Ecto neural progenitor cell (in vitro differentiated cells): ENCODE measurements around the gene FOXD4L6.
"Not testable (repeated sequence)": the region's sequence is repeated elsewhere in the genome, so short reads cannot be mapped to it uniquely, and the experiment has no call there.

Experiments used
- DNase-seq: peaks from one replicate; pipeline ENCODE4 v3.0.0-alpha.2; 2018; ENCODE audit warnings: low spot score

FOXD4L6 gene

DNA sequence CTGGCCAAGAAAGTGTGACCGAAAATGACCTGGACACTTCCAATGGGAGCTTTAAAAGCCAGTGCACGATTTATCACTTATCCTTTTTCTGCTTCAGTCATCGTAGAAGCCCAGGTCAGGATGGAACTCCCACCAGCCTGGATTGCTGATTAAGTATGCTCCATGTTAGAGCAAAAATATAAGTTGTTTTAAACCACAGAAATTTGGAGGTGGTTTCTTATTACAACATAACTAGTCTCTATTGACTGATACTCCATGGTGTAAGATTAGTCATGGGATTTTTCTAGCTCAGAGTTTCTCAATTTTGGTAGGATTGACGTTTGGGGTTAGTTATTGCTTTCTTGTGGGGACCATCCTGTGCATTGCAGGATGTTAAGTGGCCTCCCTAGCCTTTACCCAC is 29.7 kb downstream of the FOXD4L6 start:
- not testable (repeated sequence) for DNase-seq

DNA sequence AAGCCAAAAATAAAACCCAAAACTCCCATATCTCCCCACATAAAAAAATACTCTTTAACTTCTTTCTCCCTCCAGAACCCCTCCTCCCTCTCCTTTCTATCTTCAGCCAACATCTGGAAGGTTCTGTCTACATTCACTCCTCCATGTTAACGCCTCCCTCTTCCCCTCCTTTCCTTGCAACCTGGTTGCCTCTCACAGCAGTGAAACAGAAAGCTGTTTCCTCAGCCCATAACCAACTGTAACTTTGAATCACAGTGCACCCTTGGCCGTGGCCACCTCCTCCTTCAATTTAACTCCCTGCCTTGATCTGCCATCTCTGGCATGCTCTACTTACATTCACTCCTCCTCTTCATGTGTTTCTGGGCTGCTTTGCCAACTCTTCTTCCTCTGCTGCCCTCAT is 33.4 kb downstream of the FOXD4L6 start:
- DNase-seq, result not testable (repeated sequence)

DNA sequence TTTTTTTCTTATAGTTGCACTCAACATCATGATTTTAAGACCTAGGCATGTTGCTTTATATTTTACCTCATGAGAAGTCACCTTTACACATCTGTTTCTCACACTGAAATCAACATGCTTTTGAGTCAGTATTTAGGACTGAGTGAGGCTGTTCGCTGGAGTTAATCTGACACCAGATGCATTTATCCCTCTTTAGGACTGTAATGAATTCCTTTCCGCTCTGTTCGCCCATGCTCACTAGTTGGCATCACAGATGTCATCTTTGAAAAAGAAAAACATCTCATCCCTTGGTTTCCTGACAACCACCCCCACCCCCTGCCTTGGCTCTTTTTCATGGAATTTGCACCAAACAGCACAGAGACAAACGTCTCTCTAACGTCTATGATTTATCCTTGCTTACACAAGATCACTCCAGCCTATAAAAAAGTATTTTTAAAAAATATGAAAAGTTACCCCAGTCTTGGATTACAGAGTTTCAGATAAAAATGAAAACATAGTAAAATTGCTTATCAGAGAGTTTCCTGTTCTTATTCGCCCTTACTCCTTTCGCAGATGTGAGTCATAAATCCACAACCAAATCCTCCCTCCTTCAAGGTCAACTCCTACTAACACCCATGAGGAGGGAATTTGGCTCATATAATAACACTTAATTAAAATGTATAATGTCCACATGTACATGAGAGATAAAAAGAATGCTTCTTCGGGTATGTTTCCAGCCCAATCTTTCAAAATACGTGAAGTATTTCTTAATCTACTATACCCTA is 34.3 kb downstream of the FOXD4L6 start:
- DNase-seq, result not testable (repeated sequence)

DNA sequence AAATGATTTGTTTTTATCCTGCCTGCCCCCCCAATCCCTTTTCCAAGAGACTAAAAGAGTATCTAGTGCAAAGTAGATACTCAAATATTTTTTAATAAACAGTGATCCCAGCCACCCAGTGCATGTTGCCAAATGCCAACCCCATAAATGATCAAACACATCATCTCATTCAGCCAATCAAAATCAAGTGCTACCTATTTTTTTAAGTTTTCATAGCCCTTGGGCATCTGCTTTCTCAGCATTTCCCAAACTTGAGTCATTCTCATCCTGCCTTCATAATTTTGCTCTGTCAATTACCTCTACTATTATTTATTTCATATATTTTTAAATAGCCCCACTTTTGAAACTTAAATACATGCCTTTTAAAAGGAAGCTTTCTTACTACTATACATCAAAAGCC is 37.6 kb downstream of the FOXD4L6 start:
- not testable (repeated sequence) for DNase-seq

DNA sequence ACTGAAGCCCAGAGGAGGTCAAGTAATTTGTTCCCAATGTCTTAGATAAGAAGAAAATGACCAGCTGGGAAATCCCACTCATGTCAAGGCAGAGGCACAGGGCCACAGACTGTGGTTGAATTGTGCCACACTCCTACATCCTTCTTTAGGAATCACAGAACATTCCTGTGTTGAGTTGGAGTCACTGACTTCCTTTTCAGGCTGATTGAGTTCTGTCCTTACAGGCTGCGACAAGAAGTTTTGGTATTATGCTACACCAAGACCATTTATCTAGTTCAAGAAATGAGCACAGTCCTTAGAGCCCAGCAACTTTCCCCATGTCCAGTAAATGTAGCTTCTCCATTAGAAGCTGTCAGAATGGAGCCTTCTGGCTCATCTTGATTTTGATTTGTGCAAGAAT is 38.1 kb downstream of the FOXD4L6 start:
- DNase-seq, result not testable (repeated sequence)

DNA sequence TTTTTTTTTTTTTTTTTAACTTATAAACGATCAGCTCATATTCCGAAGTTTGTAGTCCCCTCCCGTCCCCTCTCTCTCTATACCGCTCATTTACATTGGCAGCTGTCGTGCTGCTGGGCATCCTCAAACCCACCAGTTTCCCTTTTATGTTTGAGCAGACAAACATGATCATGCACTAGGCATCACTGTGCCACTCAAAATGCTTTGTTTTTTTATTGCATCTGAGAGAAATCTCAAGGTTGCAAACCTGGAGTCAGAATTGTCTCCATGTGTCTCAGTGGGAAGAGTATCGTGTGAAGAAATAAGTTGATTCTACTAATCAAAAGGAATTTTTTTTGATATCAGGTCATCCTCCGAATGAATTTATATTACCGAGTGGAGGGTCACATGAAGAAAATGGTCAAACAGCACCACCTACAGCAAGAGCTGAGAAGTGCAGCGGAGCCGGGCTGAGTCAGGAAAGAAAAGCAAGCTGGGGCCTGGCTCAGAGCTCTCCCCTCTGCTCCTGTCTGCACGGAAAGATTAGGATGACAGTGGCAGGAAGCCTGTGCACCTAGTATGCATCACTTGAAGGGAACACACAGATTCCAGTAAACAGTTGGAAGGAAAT is 39.9 kb downstream of the FOXD4L6 start:
- not testable (repeated sequence) for DNase-seq

DNA sequence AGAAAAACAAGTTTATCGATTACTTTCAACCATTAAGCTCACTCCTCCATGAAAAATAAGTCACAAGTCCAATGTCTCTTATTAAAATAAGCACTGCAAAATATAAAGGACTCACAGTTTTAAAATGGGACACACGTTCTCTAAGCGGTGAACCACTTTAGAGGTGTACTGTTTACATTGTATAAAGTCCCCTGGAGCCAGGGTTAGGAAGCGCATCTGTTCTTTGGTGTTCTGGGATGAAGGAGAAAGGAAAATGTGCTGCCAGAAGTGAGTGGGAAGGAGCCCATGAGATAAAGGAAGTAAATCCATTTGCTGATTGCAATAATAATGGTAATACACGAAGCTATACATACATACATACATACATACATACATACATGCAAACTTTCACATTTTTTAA is 40.6 kb downstream of the FOXD4L6 start:
- not testable (repeated sequence) for DNase-seq

DNA sequence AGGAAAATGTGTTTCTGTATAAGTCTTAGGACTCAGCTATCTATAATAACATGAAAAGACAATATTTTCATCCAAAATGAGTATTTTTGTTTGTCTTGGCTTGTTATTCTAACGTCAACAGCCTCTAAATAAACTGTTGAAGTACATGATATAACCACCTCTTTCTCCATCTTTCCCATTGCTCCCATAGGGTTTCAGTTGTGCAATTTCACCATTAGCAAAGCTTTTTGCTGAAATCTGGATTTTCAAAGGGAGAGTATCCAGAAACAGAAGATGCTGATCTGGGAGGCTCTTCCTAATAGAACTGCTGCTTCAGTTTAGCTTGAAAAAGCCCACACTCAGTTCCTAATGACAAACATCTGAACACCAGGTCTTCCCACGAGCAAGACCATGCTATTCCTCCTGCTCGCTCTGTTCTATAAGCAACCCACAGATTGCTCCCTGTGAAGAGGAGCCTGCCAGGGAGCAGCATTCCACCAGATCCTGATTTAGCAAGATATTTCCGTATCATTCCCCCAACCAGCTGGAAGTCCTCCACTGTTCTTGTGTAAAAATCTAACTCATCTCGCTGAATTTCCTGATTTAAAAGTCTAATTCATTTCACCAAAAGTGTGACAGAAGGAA is 41.2 kb downstream of the FOXD4L6 start:
- DNase-seq, result not testable (repeated sequence)

DNA sequence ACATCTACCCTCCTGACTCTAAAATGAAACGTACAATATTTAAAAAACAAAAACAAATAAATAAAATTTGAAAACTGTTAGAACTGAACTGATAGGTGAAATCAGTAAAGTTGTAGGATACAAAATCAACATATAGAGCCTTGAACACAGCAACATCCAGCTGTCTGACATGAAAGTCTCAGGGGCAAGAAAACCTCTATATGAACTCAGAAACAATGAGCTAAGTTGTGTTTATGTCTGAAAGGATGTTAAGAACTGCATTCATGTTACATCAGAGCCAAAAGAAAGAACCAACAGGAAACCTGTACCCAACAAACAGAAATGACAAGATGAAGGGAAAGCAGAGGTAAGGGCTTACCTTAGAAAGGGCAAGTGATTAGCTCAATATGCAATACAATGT is 41.8 kb downstream of the FOXD4L6 start:
- DNase-seq, result not testable (repeated sequence)

DNA sequence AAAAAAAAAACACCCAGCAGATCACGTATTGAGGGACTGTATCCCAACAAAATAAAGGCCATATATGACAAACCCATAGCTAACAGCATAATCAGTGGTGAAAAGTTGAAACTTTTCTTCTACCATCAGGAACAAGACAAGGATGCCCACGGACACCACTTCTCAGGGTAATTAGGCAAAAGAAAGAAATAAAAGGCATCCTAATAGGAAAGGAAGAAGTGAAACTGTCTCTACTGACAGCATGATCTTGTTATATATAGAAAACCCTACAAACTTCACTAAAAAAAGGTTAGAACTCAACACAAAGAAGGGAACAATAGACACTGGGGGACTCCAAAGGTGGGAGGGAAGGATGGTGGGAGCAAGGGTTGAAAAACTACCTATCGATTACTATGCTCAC is 42.3 kb downstream of the FOXD4L6 start:
- DNase-seq, result not testable (repeated sequence)

DNA sequence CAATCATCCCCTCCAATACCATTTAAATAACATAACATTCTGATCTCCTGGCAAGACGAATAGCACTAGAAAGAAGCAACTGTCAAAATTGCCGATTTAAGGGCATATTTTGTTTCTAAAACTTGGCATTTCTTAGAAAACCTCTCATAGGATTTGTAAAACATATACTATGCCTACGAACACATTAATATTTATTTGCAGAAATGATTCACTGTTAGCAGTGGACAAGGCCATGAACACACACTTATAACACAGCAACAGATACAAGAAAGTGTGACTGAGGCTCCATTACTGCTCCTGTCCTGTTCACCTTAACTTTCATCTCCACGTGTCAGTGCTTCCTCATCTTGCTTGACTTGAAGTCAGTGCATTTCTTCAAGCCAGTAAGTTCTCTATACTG is 46.1 kb downstream of the FOXD4L6 start:
- not testable (repeated sequence) for DNase-seq

DNA sequence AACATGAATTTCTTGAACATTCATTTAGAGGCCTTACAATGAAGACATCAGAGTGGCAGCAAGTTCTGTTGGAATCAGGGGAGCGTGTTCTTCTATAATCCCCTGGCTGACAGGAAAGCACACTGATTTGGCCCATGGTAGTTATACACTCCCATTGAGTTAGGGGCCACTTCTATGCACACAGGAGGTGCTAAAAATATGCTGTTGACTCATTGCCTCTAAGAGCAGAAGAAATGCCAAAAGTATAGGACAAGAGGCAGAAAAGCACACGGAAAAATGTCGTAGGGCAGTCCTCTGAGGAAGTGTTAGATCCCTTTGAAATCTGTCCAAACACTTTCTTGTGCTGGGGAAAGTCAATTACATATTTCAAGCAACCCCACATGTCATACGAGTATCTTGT is 49.0 kb downstream of the FOXD4L6 start:
- DNase-seq, result not testable (repeated sequence)

DNA sequence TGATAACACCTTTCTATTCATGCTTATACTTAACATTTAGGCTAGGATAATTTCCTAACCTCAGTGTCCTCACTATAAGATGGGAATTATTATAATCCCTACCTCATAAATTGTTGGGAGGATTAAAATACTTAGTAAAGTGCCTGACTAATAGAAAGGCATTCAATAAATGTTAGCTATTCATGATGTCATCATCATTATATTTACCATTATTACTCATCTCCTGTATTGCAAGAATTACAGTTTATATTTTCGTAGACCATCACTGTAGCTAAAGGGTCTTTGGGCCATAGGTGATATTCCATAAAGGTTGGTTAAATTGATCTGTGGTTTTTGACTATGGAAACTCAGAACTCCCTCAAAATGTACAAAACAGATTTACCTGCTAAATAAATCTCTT is 50.9 kb downstream of the FOXD4L6 start:
- not testable (repeated sequence) for DNase-seq
